Measurements from ENCODE around the gene PLA2G2F. TPM values are rescaled to one million over a fixed set of nuclear protein-coding genes. Genes with fewer than 3 reads are reported as not detected.
A peak's percentile ranks its signal among the peaks of the same experiment; 100 is the strongest.

Gene PLA2G2F
- total RNA-seq, 1 donor from 2014 or later, result not detected

DNA sequence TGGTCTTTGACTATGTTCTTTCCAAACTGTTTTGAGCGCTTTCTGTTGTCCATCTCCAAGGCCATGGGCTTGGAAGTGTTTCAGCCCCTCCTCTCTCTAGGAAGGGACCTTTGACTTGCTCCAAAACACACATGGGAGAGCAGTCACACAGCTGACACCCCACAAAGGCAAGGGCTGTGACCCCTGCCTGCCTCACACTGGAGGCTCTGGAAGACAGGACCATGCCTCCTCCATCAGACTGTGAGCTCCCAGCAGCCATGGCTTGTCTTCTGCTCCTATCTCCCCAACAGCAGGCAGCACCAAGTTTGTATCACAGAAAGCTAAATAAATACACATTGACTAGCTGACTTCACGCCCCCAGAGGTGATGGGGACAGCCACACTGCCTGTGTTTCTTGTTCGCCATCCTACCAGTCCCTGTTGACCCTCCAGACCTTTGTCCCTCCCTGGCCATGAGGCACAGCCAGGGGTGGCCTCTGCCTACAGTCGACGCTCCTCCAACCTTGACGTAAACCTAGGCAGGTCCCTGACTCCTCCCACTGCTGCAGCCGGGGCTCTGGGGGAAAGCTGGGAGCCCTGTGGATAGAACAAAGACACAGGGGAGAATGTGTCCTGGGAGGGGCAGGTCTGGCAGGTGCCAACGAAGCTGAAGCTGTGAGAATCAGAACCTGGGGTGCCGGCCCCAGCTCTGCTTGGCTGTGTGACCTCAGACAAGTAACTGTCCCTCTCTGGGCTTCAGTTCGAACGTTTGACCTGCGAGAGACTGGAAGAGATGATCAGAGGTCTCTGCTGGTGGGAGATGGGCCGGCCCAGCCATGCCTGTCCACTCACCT, 4.8 kb downstream of the PLA2G2F start:
- H3K4me1 Mint-ChIP-seq, result no peaks in the 10 kb centered on the region
- TF ChIP-seq, protein P1, sequence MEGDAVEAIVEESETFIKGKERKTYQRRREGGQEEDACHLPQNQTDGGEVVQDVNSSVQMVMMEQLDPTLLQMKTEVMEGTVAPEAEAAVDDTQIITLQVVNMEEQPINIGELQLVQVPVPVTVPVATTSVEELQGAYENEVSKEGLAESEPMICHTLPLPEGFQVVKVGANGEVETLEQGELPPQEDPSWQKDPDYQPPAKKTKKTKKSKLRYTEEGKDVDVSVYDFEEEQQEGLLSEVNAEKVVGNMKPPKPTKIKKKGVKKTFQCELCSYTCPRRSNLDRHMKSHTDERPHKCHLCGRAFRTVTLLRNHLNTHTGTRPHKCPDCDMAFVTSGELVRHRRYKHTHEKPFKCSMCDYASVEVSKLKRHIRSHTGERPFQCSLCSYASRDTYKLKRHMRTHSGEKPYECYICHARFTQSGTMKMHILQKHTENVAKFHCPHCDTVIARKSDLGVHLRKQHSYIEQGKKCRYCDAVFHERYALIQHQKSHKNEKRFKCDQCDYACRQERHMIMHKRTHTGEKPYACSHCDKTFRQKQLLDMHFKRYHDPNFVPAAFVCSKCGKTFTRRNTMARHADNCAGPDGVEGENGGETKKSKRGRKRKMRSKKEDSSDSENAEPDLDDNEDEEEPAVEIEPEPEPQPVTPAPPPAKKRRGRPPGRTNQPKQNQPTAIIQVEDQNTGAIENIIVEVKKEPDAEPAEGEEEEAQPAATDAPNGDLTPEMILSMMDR (conservative IDR thresholded peaks at IDR 0.05), result no peak
- no peaks in the 10 kb centered on the region for H3K36me3 Mint-ChIP-seq (ENCODE audit: low read depth)
- H3K9me3 Mint-ChIP-seq, result no peaks in the 10 kb centered on the region
- H3K27ac Mint-ChIP-seq (ENCODE audit: unreplicated experiment), result no peak overlapping the region
- DNase-seq (ENCODE audit: low read depth, low spot score), result no peak
- H3K27me3 Mint-ChIP-seq (ENCODE audit: low read depth), result no peaks in the 10 kb centered on the region
- no peak overlapping the region for H3K4me3 Mint-ChIP-seq

DNA sequence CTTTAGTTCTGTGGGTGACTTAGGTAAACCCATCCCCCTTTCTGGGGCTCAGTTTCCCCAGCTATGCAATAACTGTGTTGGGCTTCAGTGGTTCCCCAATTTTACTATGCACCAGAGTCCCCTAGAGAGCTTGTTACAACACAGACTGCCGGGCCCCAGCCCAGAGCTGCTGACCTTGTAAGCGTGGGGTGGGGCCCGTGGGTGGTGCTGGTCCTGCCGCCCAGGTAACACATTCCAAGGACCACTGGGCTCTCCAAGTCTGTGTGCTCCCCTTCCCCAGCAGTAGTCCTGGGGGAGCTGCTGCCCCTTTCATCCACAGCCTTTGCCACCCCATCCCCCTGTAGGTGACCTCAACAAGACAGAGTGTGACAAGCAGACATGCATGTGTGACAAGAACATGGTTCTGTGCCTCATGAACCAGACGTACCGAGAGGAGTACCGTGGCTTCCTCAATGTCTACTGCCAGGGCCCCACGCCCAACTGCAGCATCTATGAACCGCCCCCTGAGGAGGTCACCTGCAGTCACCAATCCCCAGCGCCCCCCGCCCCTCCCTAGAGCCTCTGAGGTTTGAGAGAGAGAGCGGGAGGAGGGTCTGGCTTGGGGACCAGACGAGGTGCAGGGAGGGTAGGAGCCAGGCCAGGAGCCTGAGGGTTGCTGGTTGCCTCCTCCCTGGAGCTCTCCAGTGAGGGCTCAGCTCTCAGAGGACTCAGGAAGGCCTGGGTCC, 8.9 kb downstream of the PLA2G2F start:
- Mint-ChIP-seq H3K4me3 (no peak overlapping the region), H3K27ac (ENCODE audit: unreplicated experiment) (no peak overlapping the region), H3K27me3 (ENCODE audit: low read depth) (no peaks in the 10 kb centered on the region), H3K36me3 (ENCODE audit: low read depth) (no peaks in the 10 kb centered on the region), H3K4me1 (peaks cover 8% of the 10 kb centered on the region), H3K9me3 (no peaks in the 10 kb centered on the region)
- TF ChIP-seq, protein P1 (conservative IDR thresholded peaks at IDR 0.05), result no peak
- no peak for DNase-seq (ENCODE audit: low read depth, low spot score)

DNA sequence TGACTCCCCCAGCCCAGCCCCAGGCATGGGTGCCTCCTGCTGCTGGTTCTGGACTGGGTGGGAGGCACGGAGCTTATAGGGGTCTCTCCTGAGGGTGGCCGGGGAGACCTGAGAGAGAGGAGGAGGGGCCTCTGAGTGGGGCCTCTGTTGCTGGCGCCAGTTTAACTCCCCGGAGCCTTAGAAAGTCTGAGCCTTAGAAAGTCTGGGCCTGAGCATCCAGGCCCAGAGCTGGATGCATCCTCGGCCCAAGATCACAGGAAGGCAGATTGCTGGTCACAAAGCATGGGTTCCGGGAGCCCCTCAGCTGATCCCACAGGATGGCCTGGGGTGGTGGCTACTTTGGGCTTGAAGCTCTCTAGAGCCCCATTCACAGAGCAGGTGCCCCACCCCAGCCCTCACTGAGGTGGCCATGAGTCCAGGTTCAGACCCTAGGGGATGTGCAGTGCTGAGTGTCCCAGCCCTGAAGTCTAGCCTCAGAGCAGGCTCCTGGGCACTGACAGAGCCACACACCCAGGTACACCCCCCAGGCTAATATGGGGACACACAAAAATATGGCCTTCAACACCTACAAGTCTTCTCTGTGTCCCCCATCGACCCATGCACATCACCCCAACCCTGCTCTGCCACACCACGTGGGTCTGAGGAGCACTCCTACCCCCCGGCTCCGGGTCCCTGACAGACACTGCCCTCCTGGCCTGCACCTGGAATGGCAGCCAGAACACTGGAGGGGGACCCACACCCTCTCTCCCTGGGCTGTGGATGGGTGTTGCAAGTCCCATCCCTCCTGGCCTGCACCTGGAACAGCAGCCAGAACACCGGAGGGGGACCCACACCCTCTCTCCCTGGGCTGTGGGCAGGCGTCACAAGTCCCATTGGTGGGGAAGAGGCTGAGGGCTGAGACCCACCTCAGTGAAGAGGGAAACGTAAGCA, 9.7 kb downstream of the PLA2G2F start:
- Mint-ChIP-seq H3K4me1 (peaks cover 11% of the 10 kb centered on the region), H3K9me3 (no peaks in the 10 kb centered on the region), H3K36me3 (ENCODE audit: low read depth) (no peaks in the 10 kb centered on the region), H3K27ac (ENCODE audit: unreplicated experiment) (peak overlapping the region; percentile 87), H3K27me3 (ENCODE audit: low read depth) (no peaks in the 10 kb centered on the region), H3K4me3 (no peak overlapping the region)
- TF ChIP-seq, protein P1 (conservative IDR thresholded peaks at IDR 0.05), result no peak
- DNase-seq (ENCODE audit: low read depth, low spot score), result no peak

DNA sequence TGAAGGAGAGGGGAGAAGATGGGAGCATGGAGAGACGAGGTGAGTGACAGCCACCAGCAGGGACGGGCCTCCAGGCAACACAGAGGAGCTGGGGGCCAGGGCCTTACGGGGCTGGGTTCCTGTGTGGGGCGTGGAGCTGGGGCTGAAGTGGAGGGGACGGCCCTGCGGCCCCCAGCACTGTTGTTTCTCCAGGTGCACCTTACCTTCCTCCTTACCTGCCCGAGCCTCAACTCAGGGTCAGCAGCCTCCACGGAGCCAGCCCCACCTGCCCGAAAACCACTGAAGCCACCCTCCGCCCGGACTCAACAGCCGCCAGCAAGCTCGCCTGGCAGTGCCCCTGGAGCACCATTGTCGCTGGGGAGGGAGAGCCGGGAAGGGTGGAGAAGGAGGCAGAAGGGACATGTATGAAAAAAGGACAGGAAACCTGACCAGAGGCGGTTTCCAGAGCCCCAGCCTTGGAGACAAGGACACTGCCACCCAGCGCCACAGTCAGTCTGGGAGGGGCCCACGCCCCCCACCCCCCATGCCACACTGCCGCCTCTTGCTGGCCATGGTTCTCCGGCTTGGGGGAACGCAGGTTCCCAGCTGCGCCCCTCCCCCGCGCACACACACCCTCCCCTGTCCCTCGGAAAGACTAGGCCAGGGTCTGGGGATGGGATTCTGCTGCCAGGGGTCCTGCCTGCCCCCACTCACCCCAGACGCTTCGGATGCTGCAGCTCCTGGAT, 10.6 kb downstream of the PLA2G2F start:
- Mint-ChIP-seq H3K4me1 (peaks cover 11% of the 10 kb centered on the region), H3K9me3 (no peaks in the 10 kb centered on the region), H3K27me3 (ENCODE audit: low read depth) (no peaks in the 10 kb centered on the region), H3K36me3 (ENCODE audit: low read depth) (no peaks in the 10 kb centered on the region), H3K27ac (ENCODE audit: unreplicated experiment) (no peak overlapping the region), H3K4me3 (no peak overlapping the region)
- TF ChIP-seq, protein P1 (conservative IDR thresholded peaks at IDR 0.05), result no peak
- DNase-seq (ENCODE audit: low read depth, low spot score), result no peak

DNA sequence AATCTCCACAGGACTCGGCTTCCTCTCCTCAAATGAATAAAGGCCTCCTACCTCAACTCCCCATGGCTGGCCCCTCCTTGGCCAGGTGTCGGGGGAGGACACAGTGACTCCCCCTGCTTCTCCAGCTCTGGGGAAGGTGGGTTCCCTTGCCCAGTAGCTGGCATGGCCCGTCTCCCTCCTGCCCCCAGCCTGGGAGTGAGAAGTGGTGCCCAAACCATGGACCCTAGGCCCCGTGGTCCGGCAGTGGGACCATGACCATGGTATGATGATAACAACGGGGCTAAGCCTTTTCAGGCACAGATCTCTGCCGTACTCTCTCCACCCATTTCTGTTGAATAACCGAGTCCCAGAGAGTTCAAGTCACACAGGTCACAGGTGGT, 11.2 kb downstream of the PLA2G2F start:
- TF ChIP-seq, protein P1 (conservative IDR thresholded peaks at IDR 0.05), result no peak
- DNase-seq (ENCODE audit: low read depth, low spot score), result no peak
- Mint-ChIP-seq H3K4me3 (no peak overlapping the region), H3K9me3 (no peaks in the 10 kb centered on the region), H3K27ac (ENCODE audit: unreplicated experiment) (no peak overlapping the region), H3K4me1 (peaks cover 11% of the 10 kb centered on the region), H3K27me3 (ENCODE audit: low read depth) (no peaks in the 10 kb centered on the region), H3K36me3 (ENCODE audit: low read depth) (no peaks in the 10 kb centered on the region)

Data from neural crest cell (in vitro differentiated cells).